GM23338 (cell line): Measurements from ENCODE around the gene SFTA2. TPM values are rescaled to one million over a fixed set of nuclear protein-coding genes. Genes with fewer than 3 reads are reported as not detected.

ENCODE experiments used
- ATAC-seq: fragments of 200-7000 bp; cut with Tn5 transposase; 3 replicates; pipeline ENCODE4 v1.9.1; 2020
- DNase-seq: peaks from one replicate; pipeline ENCODE4 v3.0.0-alpha.2; 2015; ENCODE audit warnings: low spot score
- H2AFZ ChIP-seq: fragments of 200-600 bp; sonication (generic); 2 replicates; pipeline ENCODE4 v1.8.0; 2016; ENCODE audit warnings: antibody characterized with exemption, mild to moderate bottlenecking, moderate library complexity
- H3F3A ChIP-seq: fragments of 200-600 bp; sonication (generic); replicated peaks from 2 replicates; pipeline ENCODE4 v1.8.0; 2017; ENCODE audit warnings: antibody characterized with exemption, mixed run types, low read depth
- H3K27ac ChIP-seq: fragments of 200-600 bp; sonication (generic); 2 replicates; pipeline ENCODE4 v1.6.1; 2016; ENCODE audit warnings: low read depth
- H3K27me3 ChIP-seq: fragments of 200-600 bp; sonication (generic); 2 replicates; pipeline ENCODE4 v1.8.0; 2016; ENCODE audit warnings: mild to moderate bottlenecking, mixed run types, moderate library complexity; ENCODE audit not compliant: insufficient read depth
- H3K36me3 ChIP-seq: fragments of 200-600 bp; sonication (generic); 2 replicates; pipeline ENCODE4 v1.8.0; 2016; ENCODE audit warnings: mild to moderate bottlenecking; ENCODE audit not compliant: insufficient read depth
- H3K4me1 ChIP-seq: fragments of 200-600 bp; sonication (generic); 2 replicates; pipeline ENCODE4 v1.8.0; 2016; ENCODE audit warnings: mild to moderate bottlenecking, moderate library complexity; ENCODE audit not compliant: insufficient read depth
- H3K4me2 ChIP-seq: fragments of 200-600 bp; sonication (generic); 2 replicates; pipeline ENCODE4 v1.7.1; 2017; ENCODE audit warnings: mixed run types
- H3K4me3 ChIP-seq: fragments of 200-600 bp; sonication (generic); 2 replicates; pipeline ENCODE4 v1.6.1; 2016; ENCODE audit warnings: mixed run types
- H3K79me2 ChIP-seq: fragments of 200-600 bp; sonication (generic); replicated peaks from 2 replicates; pipeline ENCODE4 v1.8.0; 2017; ENCODE audit warnings: mild to moderate bottlenecking; ENCODE audit not compliant: insufficient read depth
- H3K9me2 ChIP-seq: fragments of 200-600 bp; sonication (generic); 2 replicates; pipeline ENCODE4 v1.8.0; 2017; ENCODE audit not compliant: insufficient read depth
- H4K20me1 ChIP-seq: fragments of 200-600 bp; sonication (generic); replicated peaks from 2 replicates; pipeline ENCODE4 v1.8.0; 2017; ENCODE audit warnings: mild to moderate bottlenecking; ENCODE audit not compliant: insufficient read depth
- H3K27ac Mint-ChIP-seq: 2 replicates; pipeline ENCODE4 v1.8.0; 2020; ENCODE audit warnings: inconsistent platforms, mild to moderate bottlenecking, moderate library complexity, mixed read lengths
- H3K27me3 Mint-ChIP-seq: 3 replicates; pipeline ENCODE4 v1.8.0; 2022; ENCODE audit warnings: low read depth, mild to moderate bottlenecking, moderate library complexity, mixed read lengths, inconsistent platforms; ENCODE audit not compliant: insufficient read depth, poor library complexity
- H3K36me3 Mint-ChIP-seq: 3 replicates; pipeline ENCODE4 v1.8.0; 2021; ENCODE audit warnings: low read depth, mild to moderate bottlenecking, inconsistent platforms, moderate library complexity, mixed read lengths
- H3K4me1 Mint-ChIP-seq: 3 replicates; pipeline ENCODE4 v1.8.0; 2020; ENCODE audit warnings: mild to moderate bottlenecking, inconsistent platforms, mixed read lengths
- H3K4me3 Mint-ChIP-seq: 3 replicates; pipeline ENCODE4 v1.8.0; 2021; ENCODE audit warnings: moderate library complexity, mild to moderate bottlenecking, inconsistent platforms, mixed read lengths
- H3K9me3 Mint-ChIP-seq: 3 replicates; pipeline ENCODE4 v1.8.0; 2020; ENCODE audit warnings: moderate library complexity, mild to moderate bottlenecking, inconsistent platforms, mixed read lengths
- CREB1 ChIP-seq: fragments of 250-450 bp; sonication (Bioruptor Pico); IDR thresholded peaks from 2 replicates; pipeline ENCODE4 v1.5.0; 2020; ENCODE audit warnings: low read depth, mild to moderate bottlenecking, moderate library complexity
- CTCF ChIP-seq, 2 experiments: fragments of 200-600 bp in 1 of 2; sonication (generic) in 1 of 2; conservative IDR thresholded peaks; 2 replicates each; pipeline versions ENCODE4 v1.5.1 to v1.6.1; 2016 to 2017; ENCODE audit warnings: antibody characterized with exemption in 2 of 2, low read depth in 2 of 2, mild to moderate bottlenecking in 2 of 2, moderate library complexity in 1 of 2
- EZH2 ChIP-seq: fragments of 200-600 bp; sonication (generic); IDR thresholded peaks from one replicate; pipeline ENCODE4 v1.8.0; 2017; ENCODE audit warnings: antibody characterized with exemption, mild to moderate bottlenecking, low read depth; ENCODE audit not compliant: unreplicated experiment
- EZH2phosphoT487 ChIP-seq: fragments of 200-600 bp; sonication (generic); IDR thresholded peaks from one replicate; pipeline ENCODE4 v1.8.1; 2018; ENCODE audit warnings: antibody characterized with exemption; ENCODE audit not compliant: unreplicated experiment
- NANOG ChIP-seq: IDR thresholded peaks from 2 replicates; pipeline ENCODE4 v1.6.1; 2016; ENCODE audit warnings: antibody characterized with exemption, borderline replicate concordance
- POLR2AphosphoS5 ChIP-seq: IDR thresholded peaks from 2 replicates; pipeline ENCODE4 v1.6.1; 2016; ENCODE audit warnings: antibody characterized with exemption, low read depth
- STAT1 ChIP-seq: IDR thresholded peaks from one replicate; pipeline ENCODE4 v1.6.1; 2016; ENCODE audit warnings: antibody characterized with exemption; ENCODE audit not compliant: unreplicated experiment
- ZNF331 ChIP-seq: fragments of 250-450 bp; sonication (Bioruptor Pico); IDR thresholded peaks from 2 replicates; pipeline ENCODE4 v1.5.0; 2020; ENCODE audit warnings: low read depth, mild to moderate bottlenecking, moderate library complexity
- ZNF462 ChIP-seq: fragments of 250-450 bp; sonication (Bioruptor Pico); IDR thresholded peaks from 2 replicates; pipeline ENCODE4 v1.5.0; 2020; ENCODE audit warnings: mild to moderate bottlenecking, moderate library complexity
- polyA plus RNA-seq: library from polyadenylated mRNA; unstranded; fragments of >200 nt; fragmentation: Nextera tagmentation; extraction: Ambion mirVana; gene quantifications from 2 replicates; pipeline ENCODE4 v1.2.1, GENCODE V29; 2016
- total RNA-seq: library from RNA; depleted of rRNA; stranded (reverse); fragments of >200 nt; shearing (Covaris generic); gene quantifications from 2 replicates; pipeline ENCODE4 v1.2.3, GENCODE V29; 2014
- TF ChIP-seq, protein P1 (sequence below): IDR thresholded peaks from 2 replicates; pipeline ENCODE4 v1.6.1; 2016; ENCODE audit warnings: antibody characterized with exemption

The SFTA2 gene
- total and polyA plus RNA-seq, 2 experiments from 2014 or later: not detected

- Mint-ChIP-seq H3K27ac (no peak overlapping the region), H3K9me3 (no peaks in the 10 kb centered on the region), H3K27me3 (peaks cover 6% of the 10 kb centered on the region), H3K4me3 (no peak overlapping the region), H3K4me1 (peaks cover 2% of the 10 kb centered on the region; the same call in 1 of the 3 replicates), H3K36me3 (peaks cover 33% of the 10 kb centered on the region)
- no peak overlapping the region for H3K27ac ChIP-seq
- ATAC-seq (no peak), DNase-seq (no peak)
- no peak overlapping the region for H3K4me3 ChIP-seq
- H2AFZ ChIP-seq: no peak overlapping the region
- 0 out of 2 replicates have a peak, but pooled peaks cover 4% of the 10 kb centered on the region for H3F3A ChIP-seq
- no peaks in the 10 kb centered on the region for H3K79me2 ChIP-seq
- no peaks in the 10 kb centered on the region for H3K4me1 ChIP-seq
- H3K27me3 ChIP-seq: no peaks in the 10 kb centered on the region
- 0 out of 2 replicates have a peak, but pooled peaks have one; percentile 3 for TF ChIP-seq POLR2AphosphoS5
- no peak for TF ChIP-seq EZH2
- H3K9me2 ChIP-seq: no peaks in the 10 kb centered on the region
- no peak overlapping the region for H3K4me2 ChIP-seq
- peaks cover 4% of the 10 kb centered on the region; the same call in 1 of the 2 replicates for H3K36me3 ChIP-seq
- 0 out of 2 replicates have a peak, but pooled peaks cover 4% of the 10 kb centered on the region for H4K20me1 ChIP-seq
Observed at GRCh38 chr6:30901436-30901835, 30.5 kb downstream of the SFTA2 start.

DNA sequence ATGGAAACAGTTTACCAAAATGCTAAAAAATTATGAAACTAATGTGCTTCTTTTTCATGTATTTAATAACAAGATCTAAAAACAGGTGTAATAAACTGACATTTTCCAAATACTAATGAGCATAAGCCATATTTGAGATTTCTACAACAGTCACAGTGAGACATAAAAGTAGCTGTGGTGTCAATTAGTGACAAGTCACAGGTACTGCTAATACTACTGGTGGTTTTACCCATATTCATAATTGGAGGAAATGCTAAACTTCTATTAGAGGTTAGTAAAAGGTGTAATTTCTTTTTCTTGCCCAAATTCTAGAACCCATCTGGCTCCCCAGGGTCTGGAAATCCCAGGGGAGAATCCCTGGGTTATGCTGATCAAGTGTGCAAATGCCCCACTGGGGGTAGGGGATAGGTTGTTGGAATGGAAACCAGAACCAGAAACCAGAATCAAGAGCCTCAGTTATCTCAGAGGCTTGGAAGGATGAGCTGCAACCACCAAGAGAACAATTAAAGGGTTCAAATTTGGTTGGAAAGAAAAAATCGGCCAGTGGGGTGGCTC lies 31.0 kb downstream of the SFTA2 start:
- Histone ChIP-seq H3K4me2 (no peak overlapping the region), H3K79me2 (no peaks in the 10 kb centered on the region), H3K27ac (no peak overlapping the region), H3K9me2 (no peaks in the 10 kb centered on the region), H3K36me3 (peaks cover 4% of the 10 kb centered on the region; the same call in 1 of the 2 replicates), H3K4me1 (no peaks in the 10 kb centered on the region), H3K27me3 (no peaks in the 10 kb centered on the region), H2AFZ (no peak overlapping the region), H4K20me1 (0 out of 2 replicates have a peak, but pooled peaks cover 4% of the 10 kb centered on the region), H3K4me3 (no peak overlapping the region), H3F3A (0 out of 2 replicates have a peak, but pooled peaks cover 2% of the 10 kb centered on the region)
- H3K36me3 Mint-ChIP-seq: peaks cover 37% of the 10 kb centered on the region
- peaks cover 6% of the 10 kb centered on the region for H3K27me3 Mint-ChIP-seq
- H3K27ac Mint-ChIP-seq: no peak overlapping the region
- no peaks in the 10 kb centered on the region; the same call in 2 of the 3 replicates for H3K4me1 Mint-ChIP-seq
- DNase-seq (no peak), ATAC-seq (no peak)
- no peak overlapping the region for H3K4me3 Mint-ChIP-seq
- H3K9me3 Mint-ChIP-seq: no peaks in the 10 kb centered on the region
- TF ChIP-seq CREB1 (CRISPR knock-in tag): no peak
- TF ChIP-seq EZH2phosphoT487: no peak
- TF ChIP-seq ZNF331 (CRISPR knock-in tag): no peak
- no peak for TF ChIP-seq CTCF (conservative IDR thresholded peaks at IDR 0.05; ENCODE audit: low read depth in 2 of 2)
- TF ChIP-seq ZNF462 (CRISPR knock-in tag): no peak
- no peak for TF ChIP-seq STAT1
- TF ChIP-seq NANOG: no peak
- no peak for TF ChIP-seq EZH2
- TF ChIP-seq, protein P1, sequence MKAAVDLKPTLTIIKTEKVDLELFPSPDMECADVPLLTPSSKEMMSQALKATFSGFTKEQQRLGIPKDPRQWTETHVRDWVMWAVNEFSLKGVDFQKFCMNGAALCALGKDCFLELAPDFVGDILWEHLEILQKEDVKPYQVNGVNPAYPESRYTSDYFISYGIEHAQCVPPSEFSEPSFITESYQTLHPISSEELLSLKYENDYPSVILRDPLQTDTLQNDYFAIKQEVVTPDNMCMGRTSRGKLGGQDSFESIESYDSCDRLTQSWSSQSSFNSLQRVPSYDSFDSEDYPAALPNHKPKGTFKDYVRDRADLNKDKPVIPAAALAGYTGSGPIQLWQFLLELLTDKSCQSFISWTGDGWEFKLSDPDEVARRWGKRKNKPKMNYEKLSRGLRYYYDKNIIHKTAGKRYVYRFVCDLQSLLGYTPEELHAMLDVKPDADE: no peak
